Upper lobe of right lung (tissue), 1 donor: ENCODE measurements around the gene RPS6KA2. TPM values are rescaled to one million over a fixed set of nuclear protein-coding genes. Genes with fewer than 3 reads are reported as not detected.
A peak's percentile ranks its signal among the peaks of the same experiment; 100 is the strongest.
"Not testable (repeated sequence)": the region's sequence is repeated elsewhere in the genome, so short reads cannot be mapped to it uniquely, and the experiment has no call there.

Experiments
- ATAC-seq: fragments of 200-7000 bp; cut with Tn5 transposase; one replicate; pipeline ENCODE4 v1.9.1; 2020; ENCODE audit warnings: mild to moderate bottlenecking, moderate library complexity
- DNase-seq: peaks from one replicate; pipeline ENCODE4 v3.0.0-alpha.2; 2020
- H3K27ac ChIP-seq: fragments of 200-600 bp; one replicate; pipeline ENCODE4 v1.8.0; 2022
- H3K27me3 ChIP-seq: fragments of 200-600 bp; one replicate; pipeline ENCODE4 v1.8.0; 2022; ENCODE audit warnings: mild to moderate bottlenecking
- H3K36me3 ChIP-seq: fragments of 200-600 bp; one replicate; pipeline ENCODE4 v1.8.0; 2022
- H3K4me1 ChIP-seq: fragments of 200-600 bp; one replicate; pipeline ENCODE4 v1.8.0; 2022
- H3K4me3 ChIP-seq: fragments of 200-600 bp; one replicate; pipeline ENCODE4 v1.8.0; 2022; ENCODE audit warnings: mild to moderate bottlenecking
- H3K9me3 ChIP-seq: fragments of 200-600 bp; one replicate; pipeline ENCODE4 v1.8.0; 2022
- intact Hi-C: fragments of 100-400 bp; cut with DNase I; formaldehyde crosslinking; loops from one replicate; pipeline ENCODE4 v1.11.0; 2022
- total RNA-seq: library from RNA; stranded (reverse); fragmentation: NEBNext Ultra II Directional; extraction: Animal tissue kit (Norgen Biotek cat#: 25700); gene quantifications from one replicate; pipeline ENCODE4 v1.2.1, GENCODE V29; 2021
- TF ChIP-seq, protein P1 (sequence below): fragments of 200-600 bp; IDR thresholded peaks from one replicate; pipeline ENCODE4 v1.8.0; 2022; ENCODE audit warnings: antibody characterized with exemption
- donor health status: DM: no; HTN: yes; CAD: no; lungs with severe emphysema.

The RPS6KA2 gene
- total RNA-seq, 1 donor from 2014 or later = 136 TPM

DNA sequence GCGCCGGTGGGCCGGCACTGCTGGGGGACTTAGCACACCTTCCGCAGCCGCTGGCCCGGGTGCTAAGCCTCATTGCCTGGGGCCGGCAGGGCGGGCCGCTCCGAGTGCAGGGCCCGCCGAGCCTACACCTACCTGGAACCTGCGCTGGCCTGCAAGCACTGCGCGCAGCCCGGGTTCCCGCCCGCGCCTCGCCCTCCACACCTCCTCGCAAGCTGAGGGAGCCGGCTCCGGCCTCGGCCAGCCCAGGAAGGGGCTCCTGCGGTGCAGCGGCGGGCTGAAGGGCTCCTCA, 233.6 kb downstream of the RPS6KA2 start:
- no peak for ATAC-seq
- TF ChIP-seq, protein P1, sequence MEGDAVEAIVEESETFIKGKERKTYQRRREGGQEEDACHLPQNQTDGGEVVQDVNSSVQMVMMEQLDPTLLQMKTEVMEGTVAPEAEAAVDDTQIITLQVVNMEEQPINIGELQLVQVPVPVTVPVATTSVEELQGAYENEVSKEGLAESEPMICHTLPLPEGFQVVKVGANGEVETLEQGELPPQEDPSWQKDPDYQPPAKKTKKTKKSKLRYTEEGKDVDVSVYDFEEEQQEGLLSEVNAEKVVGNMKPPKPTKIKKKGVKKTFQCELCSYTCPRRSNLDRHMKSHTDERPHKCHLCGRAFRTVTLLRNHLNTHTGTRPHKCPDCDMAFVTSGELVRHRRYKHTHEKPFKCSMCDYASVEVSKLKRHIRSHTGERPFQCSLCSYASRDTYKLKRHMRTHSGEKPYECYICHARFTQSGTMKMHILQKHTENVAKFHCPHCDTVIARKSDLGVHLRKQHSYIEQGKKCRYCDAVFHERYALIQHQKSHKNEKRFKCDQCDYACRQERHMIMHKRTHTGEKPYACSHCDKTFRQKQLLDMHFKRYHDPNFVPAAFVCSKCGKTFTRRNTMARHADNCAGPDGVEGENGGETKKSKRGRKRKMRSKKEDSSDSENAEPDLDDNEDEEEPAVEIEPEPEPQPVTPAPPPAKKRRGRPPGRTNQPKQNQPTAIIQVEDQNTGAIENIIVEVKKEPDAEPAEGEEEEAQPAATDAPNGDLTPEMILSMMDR = no peak
- intact Hi-C loops = loop anchor here (10.0 kb wide), 1 partner anchor 119 kb away; no protein-coding TSS in a partner anchor
- DNase-seq = no peak
- Histone ChIP-seq H3K9me3 (no peaks in the 10 kb centered on the region), H3K4me3 (no peak overlapping the region), H3K27ac (no peak overlapping the region), H3K27me3 (no peaks in the 10 kb centered on the region), H3K36me3 (no peaks in the 10 kb centered on the region), H3K4me1 (peaks cover 2% of the 10 kb centered on the region)

DNA sequence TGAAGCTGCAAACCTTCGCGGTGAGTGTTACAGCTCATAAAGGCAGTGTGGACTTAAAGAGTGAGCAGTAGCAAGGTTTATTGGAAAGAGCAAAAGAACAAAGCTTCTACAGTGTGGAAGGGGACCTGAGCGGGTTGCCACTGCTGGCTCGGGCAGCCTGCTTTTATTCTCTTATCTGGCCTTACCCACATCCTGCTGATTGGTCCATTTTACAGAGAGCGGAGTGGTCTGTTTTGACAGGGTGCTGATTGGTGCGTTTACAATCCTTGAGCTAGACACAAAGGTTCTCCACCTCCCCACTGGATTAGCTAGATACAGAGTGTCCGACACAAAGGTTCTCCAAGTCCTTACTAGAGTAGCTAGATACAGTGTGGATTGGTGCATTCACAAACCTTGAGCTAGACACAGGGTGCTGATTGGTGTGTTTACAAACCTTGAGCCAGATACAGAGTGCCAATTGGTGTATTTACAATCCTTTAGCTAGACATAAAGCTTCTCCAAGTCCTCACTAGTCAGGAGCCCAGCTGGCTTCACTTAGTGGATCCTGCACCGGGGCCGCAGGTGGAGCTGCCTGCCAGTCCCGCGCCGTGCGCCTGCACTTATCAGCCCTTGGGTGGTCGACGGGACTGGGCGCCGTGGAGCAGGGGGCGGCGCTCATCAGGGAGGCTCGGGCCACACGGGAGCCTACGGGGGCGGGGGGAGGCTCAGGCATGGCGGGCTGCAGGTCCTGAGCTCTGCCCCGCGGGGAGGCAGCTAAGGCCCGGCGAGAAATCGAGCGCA, 234.1 kb downstream of the RPS6KA2 start:
- H3K4me1 ChIP-seq, H3K4me3 ChIP-seq, H3K27ac ChIP-seq, H3K27me3 ChIP-seq, ATAC-seq, H3K36me3 ChIP-seq, H3K9me3 ChIP-seq, DNase-seq: not testable (repeated sequence)
- intact Hi-C loops = loop anchor here (10.0 kb wide), 1 partner anchor 118 kb away; no protein-coding TSS in a partner anchor

DNA sequence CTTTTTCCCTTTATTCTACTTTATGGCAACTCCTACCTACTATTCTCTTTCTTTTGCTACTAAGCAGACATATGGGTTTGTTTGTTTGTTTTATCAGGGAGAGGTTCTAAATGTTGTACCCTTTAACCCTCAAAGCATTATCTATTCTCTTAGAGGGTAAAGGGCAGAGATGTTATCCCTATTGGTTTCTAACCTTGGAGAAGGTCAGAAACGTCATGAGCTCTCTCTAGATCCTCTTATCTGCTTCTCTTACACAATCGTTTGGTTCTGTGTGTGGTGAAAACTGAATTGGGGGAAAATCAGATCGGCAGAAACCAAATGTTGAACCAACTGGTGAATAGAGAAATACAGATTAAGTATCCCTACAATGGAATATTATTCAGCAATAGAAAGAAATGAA, 237.9 kb downstream of the RPS6KA2 start:
- no peak overlapping the region for H3K27ac ChIP-seq
- TF ChIP-seq, protein P1 = no peak
- intact Hi-C loops = no loop called here

DNA sequence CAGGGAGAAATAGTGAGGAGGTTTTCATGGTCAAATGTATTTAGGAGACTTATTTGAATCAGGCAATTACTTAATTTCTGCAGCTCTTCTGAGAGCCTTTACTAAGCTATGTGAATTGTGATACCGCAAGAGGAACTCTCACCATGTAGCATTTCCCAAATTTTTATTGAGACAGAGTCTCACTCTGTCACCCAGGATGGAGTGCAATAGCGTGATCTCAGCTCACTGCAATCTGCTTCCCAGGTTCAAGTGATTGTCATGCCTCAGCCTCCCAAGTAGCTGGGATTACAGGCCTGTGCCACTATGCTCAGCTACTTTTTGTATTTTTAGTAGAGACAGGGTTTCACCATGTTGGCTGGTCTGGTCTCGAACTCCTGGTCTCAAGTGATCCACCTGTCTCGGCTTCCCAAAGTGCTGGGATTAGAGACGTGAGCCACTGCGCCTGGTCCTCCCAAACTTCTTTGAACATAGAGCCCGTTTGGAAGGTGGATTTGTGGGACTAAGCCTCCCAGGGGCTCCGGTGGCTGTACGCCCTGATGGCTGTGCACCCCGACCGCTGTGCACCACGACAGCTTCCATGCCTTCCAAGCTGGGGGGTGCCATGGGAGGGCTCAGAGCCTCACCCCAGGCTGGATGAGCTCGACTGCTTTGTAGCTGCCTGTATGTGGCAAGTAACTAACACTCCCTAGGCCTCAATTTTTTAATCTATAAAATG, 238.6 kb downstream of the RPS6KA2 start:
- Histone ChIP-seq H3K9me3 (no peaks in the 10 kb centered on the region), H3K27ac (peak overlapping the region; percentile 8), H3K27me3 (no peaks in the 10 kb centered on the region), H3K4me1 (peaks cover 14% of the 10 kb centered on the region), H3K4me3 (no peak overlapping the region), H3K36me3 (no peaks in the 10 kb centered on the region)
- ATAC-seq (no peak), DNase-seq (no peak)
- TF ChIP-seq, protein P1 = no peak
- intact Hi-C loops = no loop called here

More for the DNA sequence above, 237.9 kb downstream of the RPS6KA2 start:
- ATAC-seq (no peak), DNase-seq (no peak)
- Histone ChIP-seq H3K27me3 (no peaks in the 10 kb centered on the region), H3K36me3 (no peaks in the 10 kb centered on the region), H3K9me3 (no peaks in the 10 kb centered on the region), H3K4me3 (no peak overlapping the region), H3K4me1 (peaks cover 9% of the 10 kb centered on the region)

GRCh38 chr6:166387642-166388289, 239.3 kb downstream of the RPS6KA2 start:
- DNase-seq (no peak), ATAC-seq (no peak)
- Histone ChIP-seq H3K4me1 (peaks cover 14% of the 10 kb centered on the region), H3K4me3 (no peak overlapping the region), H3K27ac (peak overlapping the region; percentile 8), H3K9me3 (no peaks in the 10 kb centered on the region), H3K36me3 (no peaks in the 10 kb centered on the region), H3K27me3 (no peaks in the 10 kb centered on the region)
- TF ChIP-seq, protein P1 = no peak
- intact Hi-C loops = no loop called here

DNA sequence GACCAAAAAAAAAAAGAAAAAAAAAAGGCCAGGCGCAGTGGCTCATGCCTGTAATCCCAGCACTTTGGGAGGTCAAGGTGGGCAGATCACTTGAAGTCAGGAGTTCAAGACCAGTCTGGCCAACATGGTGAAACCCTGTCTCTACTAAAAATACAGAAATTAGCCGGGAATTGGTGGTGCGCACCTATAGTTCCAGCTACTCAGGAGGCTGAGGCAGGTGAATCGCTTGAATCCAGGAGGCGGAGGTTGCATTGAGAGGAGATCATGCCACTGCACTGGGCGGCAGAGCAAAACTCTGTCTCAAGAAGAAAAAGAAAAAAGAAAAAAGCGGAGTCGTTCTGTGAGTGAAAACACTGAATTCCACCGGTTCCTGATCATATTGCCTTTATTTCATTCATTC, 240.0 kb downstream of the RPS6KA2 start:
- H3K4me3 ChIP-seq, DNase-seq, ATAC-seq, H3K9me3 ChIP-seq, H3K27me3 ChIP-seq, intact Hi-C loops, H3K36me3 ChIP-seq, H3K27ac ChIP-seq: not testable (repeated sequence)
- H3K4me1 ChIP-seq = peaks cover 14% of the 10 kb centered on the region
